Progenitor cell of endocrine pancreas (in vitro differentiated cells): Measurements from ENCODE around the gene ANKFY1. TPM values are rescaled to one million over a fixed set of nuclear protein-coding genes. Genes with fewer than 3 reads are reported as not detected.
A peak's percentile ranks its signal among the peaks of the same experiment; 100 is the strongest.

Experiments used
- DNase-seq: peaks from one replicate; pipeline ENCODE4 v3.0.0; 2021; ENCODE audit warnings: low spot score; ENCODE audit not compliant: unreplicated experiment
- H3K27ac Mint-ChIP-seq: 2 replicates; pipeline ENCODE4 v1.8.0; 2021; ENCODE audit warnings: mild to moderate bottlenecking, moderate library complexity, mixed read lengths
- H3K27me3 Mint-ChIP-seq: 2 replicates; pipeline ENCODE4 v1.8.0; 2021; ENCODE audit warnings: mixed read lengths
- H3K36me3 Mint-ChIP-seq: 2 replicates; pipeline ENCODE4 v1.8.0; 2022; ENCODE audit warnings: mixed read lengths; ENCODE audit not compliant: insufficient read depth
- H3K4me1 Mint-ChIP-seq: 2 replicates; pipeline ENCODE4 v1.8.0; 2021; ENCODE audit warnings: low read depth, mixed read lengths
- H3K4me3 Mint-ChIP-seq: 2 replicates; pipeline ENCODE4 v1.8.0; 2021; ENCODE audit warnings: low read depth, mild to moderate bottlenecking, moderate library complexity, mixed read lengths
- H3K9me3 Mint-ChIP-seq: 2 replicates; pipeline ENCODE4 v1.8.0; 2021; ENCODE audit warnings: low read depth, mixed read lengths
- CTCF ChIP-seq: fragments of 200-600 bp; sonication (generic); IDR thresholded peaks from one replicate; pipeline ENCODE4 v1.5.0; 2021; ENCODE audit warnings: antibody characterized with exemption, mild to moderate bottlenecking; ENCODE audit not compliant: unreplicated experiment
- total RNA-seq: library from RNA; stranded (reverse); gene quantifications from 2 replicates; pipeline ENCODE4 v1.2.1, GENCODE V29; 2021

ANKFY1 gene
- total RNA-seq, 1 donor from 2014 or later: 59.8 TPM

DNA sequence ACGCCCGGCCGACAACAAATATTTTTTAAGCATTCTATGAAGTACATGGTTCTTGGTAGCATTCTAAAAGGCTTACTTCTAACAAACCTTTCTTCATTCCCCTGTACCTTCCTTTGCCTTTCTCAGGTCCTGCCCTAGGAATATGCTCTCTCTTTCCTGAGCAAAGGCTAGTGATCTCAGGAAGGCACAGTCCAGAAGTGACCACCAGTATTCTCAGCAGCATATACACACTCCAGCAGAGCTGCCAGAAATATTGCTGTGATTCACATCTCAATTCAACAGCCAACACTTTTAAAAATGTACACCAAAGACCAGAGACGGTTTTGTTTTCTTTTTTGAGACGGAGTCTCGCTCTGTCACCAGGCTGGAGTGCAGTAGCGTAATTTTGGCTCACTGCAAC is 41.4 kb upstream of the ANKFY1 start:
- Mint-ChIP-seq H3K27me3 (no peaks in the 10 kb centered on the region), H3K27ac (peak overlapping the region; percentile 79), H3K36me3 (peaks cover 7% of the 10 kb centered on the region), H3K4me1 (peaks cover 10% of the 10 kb centered on the region), H3K4me3 (no peak overlapping the region), H3K9me3 (peaks cover 2% of the 10 kb centered on the region)
- no peak for DNase-seq
- no peak for TF ChIP-seq CTCF

DNA sequence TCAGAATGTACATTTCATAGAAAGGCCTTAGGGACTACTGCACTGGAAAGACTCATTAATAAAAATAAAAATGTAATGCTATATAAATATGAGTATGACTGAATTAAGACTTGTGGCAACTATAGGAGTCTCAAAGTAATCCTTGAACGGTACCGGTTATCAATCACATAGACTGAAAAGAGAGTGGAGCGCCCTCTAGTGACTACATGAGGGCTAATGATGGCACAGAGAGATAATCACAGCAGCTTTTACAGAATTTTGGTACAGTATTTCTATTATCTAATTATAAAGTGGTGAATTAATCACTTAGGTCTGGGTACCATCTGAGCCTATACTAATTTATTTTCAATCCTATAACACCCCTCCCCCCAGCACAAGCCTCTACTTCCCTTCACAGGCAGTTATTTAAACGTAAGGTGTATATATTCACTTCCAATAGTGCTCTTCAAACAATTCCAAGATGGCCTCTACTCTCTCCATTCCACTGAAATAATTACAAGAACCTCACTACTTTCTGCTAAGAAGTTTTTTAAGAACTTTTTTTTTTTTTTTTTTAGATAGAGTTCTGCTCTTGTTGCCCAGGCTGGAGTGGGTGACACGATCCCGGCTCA is 40.7 kb upstream of the ANKFY1 start:
- peaks cover 7% of the 10 kb centered on the region for H3K36me3 Mint-ChIP-seq
- H3K27me3 Mint-ChIP-seq: no peaks in the 10 kb centered on the region
- no peaks in the 10 kb centered on the region for H3K9me3 Mint-ChIP-seq
- H3K27ac Mint-ChIP-seq: no peak overlapping the region
- H3K4me1 Mint-ChIP-seq: peaks cover 3% of the 10 kb centered on the region
- peak; percentile 69 for TF ChIP-seq CTCF
- H3K4me3 Mint-ChIP-seq: no peak overlapping the region
- DNase-seq: no peak

DNA sequence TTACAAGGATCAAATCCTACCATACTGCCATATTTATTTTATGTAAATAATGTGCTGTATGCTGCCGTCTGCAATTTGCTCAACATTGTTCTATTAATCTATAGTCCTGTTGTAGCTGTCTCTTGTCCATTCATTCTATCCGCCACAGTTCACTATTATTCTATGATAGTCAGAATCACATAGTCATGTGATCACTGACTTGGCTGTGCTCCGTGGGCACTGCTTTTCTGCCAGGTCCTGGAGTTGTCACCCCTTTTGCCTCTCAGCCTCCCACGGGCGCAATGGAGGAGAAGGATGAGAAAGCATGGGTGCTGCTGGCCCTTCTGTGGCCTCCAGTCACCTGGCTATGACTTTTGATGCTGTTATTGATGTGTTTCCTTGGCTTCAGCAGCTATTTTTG is 37.3 kb upstream of the ANKFY1 start:
- no peaks in the 10 kb centered on the region for H3K27me3 Mint-ChIP-seq
- H3K4me1 Mint-ChIP-seq: peaks cover 21% of the 10 kb centered on the region
- H3K9me3 Mint-ChIP-seq: no peaks in the 10 kb centered on the region
- no peak for DNase-seq
- H3K36me3 Mint-ChIP-seq: peaks cover 4% of the 10 kb centered on the region
- H3K27ac Mint-ChIP-seq: peak overlapping the region; percentile 53
- TF ChIP-seq CTCF: no peak
- no peak overlapping the region for H3K4me3 Mint-ChIP-seq

DNA sequence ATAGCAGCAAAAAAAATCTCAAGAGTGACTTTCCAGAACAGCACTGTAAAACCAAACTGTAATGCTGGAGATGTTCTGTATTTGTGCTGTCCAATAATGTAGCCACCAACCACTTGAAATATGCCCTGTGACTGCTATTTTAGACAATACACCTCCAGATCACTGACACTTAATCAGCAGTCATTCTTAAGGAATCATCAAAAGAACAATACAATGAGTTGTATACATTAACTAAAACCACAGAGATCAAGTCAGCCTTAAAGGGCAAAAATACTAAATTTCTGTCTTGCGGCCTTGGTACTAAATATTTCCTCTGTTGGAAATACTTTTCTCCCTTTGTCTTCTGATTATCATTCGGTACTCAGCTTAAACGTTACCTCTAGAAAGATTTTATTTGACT is 33.6 kb upstream of the ANKFY1 start:
- no peak for TF ChIP-seq CTCF
- no peaks in the 10 kb centered on the region for H3K9me3 Mint-ChIP-seq
- no peaks in the 10 kb centered on the region for H3K27me3 Mint-ChIP-seq
- H3K27ac Mint-ChIP-seq: peak overlapping the region; percentile 62
- no peak for DNase-seq
- H3K36me3 Mint-ChIP-seq: peaks cover 6% of the 10 kb centered on the region
- peaks cover 21% of the 10 kb centered on the region for H3K4me1 Mint-ChIP-seq
- no peak overlapping the region for H3K4me3 Mint-ChIP-seq

DNA sequence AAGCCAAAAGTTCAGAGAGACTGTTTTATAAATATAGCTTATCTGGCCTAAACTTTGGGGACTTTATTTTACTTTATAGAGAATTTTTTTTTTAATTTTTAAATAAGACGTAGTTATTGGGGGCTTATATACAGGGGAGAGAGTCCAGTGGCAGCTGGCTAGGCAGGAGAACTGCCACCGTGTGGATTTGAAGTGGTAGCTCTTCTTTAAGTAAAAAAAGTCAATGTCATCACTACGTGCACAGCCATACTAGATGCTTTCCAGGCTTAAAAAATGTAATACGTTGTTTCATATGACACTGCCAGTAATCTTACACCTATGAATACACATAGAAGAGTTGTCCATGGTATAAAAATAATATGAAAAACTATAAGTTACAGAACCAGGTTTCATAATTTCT is 31.9 kb upstream of the ANKFY1 start:
- Mint-ChIP-seq H3K4me1 (peaks cover 21% of the 10 kb centered on the region), H3K4me3 (no peak overlapping the region), H3K27me3 (no peaks in the 10 kb centered on the region), H3K27ac (no peak overlapping the region), H3K36me3 (peaks cover 2% of the 10 kb centered on the region), H3K9me3 (no peaks in the 10 kb centered on the region)
- TF ChIP-seq CTCF: no peak
- no peak for DNase-seq
